GM15510 (cell line): ENCODE data around the gene SCN4B.

Experiments used
- POLR2A ChIP-seq: IDR thresholded peaks from 3 replicates; pipeline ENCODE4 v1.6.1; 2011; ENCODE audit warnings: borderline replicate concordance; ENCODE audit not compliant: insufficient read length; ENCODE audit errors: extremely low read depth

The SCN4B gene

DNA sequence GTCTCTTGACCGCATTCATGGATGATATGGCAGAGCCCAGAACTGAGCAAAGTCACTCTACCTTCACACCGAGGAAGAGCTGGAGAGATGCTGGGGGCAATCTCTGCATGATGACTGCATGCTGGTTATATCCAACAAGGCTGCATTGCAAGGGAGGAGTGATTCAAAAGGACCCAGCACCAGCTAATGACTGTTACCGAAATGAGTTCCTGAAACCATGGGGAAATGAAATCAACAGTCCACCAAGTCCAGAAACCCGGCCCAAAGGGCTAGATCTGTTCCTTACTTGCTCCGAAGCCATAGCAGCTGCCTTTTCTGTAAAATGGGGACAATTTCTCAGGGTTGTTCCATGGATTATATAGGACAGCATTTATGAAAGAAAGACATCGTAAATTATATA lies 64.7 kb downstream of the SCN4B start:
- no peak for TF ChIP-seq POLR2A

DNA sequence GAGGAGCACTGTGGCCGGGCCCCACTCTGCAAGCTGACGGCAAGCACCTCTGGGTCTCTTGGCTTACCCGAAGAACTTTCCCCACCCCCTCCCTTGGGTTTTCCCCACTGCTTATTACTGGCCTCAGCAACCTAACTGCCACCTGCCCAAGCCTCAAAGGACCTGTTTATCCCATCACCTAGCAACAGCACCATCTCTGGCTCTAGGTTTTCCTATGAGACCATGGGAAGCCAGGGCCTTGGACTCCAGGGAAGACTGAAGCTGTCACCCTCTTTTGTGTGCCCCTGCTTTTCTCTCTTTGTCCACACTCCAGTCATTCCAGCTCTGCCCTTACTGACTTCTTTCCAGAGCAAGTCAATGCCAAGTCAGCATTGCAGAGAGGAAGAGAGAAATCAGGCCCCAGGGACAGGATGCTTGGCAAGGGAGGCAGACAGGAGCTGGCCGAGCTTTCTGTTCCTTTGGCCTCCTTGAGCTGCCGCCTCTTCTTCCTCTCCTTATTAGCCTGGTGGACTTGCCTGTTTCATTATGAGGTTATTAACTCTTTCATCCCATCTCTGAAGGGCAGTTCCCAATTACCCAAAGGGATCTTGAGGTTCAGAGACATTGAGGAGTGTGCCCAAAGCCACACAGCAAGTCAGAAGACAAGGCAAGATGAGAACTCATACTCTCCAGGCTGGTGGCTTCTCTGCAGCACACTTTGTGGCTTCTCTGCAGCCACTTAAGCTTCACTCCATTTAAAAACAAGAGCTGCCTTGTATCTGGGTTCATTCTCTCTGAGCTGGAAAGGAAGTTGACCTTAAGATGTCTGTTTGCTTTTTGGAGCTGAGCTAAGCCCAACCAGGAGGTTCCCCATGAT lies 65.5 kb downstream of the SCN4B start, which contains the start of gene SMIM35:
SMIM35 (minus strand) TSS at position 51 of the 856 bp plus-strand sequence. CDS start 206 bp downstream, outside the sequence.
- TF ChIP-seq POLR2A = no peak

DNA sequence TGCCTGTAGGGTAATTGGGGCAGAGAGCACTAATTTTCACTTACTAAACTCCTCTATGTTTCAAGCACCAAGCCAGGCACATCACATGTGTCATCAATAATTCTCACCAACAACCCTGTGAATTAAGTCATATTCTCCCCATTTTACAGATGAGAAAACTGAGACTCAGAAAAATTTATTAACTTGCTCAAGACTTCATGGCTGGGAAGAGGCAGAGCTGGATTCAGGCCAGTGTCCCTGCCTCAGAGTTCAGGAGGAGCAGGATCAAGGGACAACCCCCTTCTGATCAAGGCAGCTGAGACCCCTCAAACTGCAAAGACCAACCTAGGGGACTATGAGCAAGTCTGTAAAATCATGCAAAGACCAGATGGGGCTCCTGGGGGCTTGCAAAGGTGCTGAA lies 68.0 kb downstream of the SCN4B start:
- TF ChIP-seq POLR2A = no peak

DNA sequence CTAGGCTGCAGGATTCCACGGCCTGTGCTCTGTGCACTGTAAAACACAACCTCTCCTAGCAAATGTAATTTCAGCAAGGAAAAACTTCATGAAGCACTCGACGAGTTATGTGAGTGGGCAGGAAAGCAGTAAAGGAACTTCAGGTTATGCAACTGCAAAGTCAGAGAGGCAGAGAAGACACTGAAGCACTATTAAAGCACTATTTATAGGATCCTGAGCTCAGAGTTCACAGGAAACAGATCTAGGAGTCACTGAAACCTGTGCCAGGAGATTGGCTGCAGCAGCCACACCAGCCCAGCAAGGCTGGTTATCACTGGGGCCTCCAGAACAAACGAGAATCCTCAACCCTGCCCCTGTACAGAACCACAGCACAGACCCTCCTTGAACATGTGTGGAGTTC lies 68.4 kb downstream of the SCN4B start:
- TF ChIP-seq POLR2A = no peak
